ENCODE results near the gene DZIP1.
"Not testable (repeated sequence)": the region's sequence is repeated elsewhere in the genome, so short reads cannot be mapped to it uniquely, and the experiment has no call there.

Gene DZIP1

DNA sequence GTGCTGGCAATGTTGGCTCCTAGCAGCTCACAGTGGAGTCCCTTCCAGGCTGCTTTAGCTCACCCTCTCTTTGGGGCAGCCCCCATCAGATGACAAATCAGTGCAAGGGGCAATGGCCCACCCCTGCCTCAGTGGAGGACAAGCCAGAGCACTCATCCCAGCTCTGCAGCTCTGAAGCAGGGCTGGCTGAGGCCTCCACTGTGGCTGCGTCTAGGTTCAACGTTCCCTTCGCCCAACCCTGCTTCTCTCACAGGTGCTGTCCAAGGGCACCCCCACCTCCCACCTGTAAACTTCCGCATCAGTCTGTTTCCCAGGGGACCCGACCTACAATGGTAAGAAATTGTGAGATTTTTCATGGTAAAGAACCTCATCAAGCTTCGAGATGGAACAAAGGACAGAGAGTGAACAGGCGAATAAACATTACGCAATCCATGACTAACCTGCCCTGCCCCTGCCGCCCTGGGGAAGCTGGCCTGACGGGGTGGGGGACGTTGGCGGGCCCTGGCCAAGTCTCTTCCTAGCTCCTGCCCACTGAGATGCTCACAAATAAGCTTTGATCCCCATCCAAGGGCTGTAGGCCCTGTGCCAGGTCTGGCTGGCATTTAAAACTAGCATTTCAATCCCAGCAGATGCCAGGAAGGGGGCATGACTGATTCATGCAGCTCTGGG is 40.5 kb downstream of the DZIP1 start:
- no peak overlapping the region for H3K4me3 Mint-ChIP-seq

DNA sequence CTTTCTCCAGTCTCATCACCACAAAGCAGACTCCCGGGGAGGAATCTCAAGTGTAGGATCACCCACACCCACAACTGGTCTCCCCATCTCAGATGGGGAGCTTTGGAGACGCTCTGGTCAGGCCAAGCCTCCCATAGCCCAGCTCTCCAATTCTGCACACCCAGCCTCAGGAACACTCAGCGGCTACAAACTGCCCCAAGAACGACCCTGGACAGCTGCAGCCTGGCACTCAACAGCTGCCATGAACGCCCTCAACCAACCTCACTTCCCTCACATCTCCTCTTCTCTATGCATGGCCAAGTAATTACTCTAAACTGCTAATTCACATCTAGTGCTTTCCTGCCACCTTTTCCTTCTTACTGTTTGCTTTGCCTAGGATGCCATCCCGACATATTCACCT is 42.6 kb downstream of the DZIP1 start:
- DNase-seq (no peak), ATAC-seq (replicated peaks) (no peak)
- peaks cover 8 to 16% of the 10 kb centered on the region in 2 donors for H3K27me3 Mint-ChIP-seq
- H3K27ac Mint-ChIP-seq, result no peak overlapping the region
- H3K4me3 Mint-ChIP-seq, result no peak overlapping the region
- H3K9me3 Mint-ChIP-seq, result no peaks in the 10 kb centered on the region
- no peaks in the 10 kb centered on the region for H3K4me1 Mint-ChIP-seq
- H3K36me3 Mint-ChIP-seq, result no peaks in the 10 kb centered on the region

More for the DNA sequence above, 40.5 kb downstream of the DZIP1 start:
- Mint-ChIP-seq H3K4me1 (no peaks in the 10 kb centered on the region), H3K27ac (peak overlapping the region; percentile 67), H3K9me3 (no peaks in the 10 kb centered on the region), H3K27me3 (peaks cover 14 to 16% of the 10 kb centered on the region in 2 donors), H3K36me3 (no peaks in the 10 kb centered on the region)
- no peak for DNase-seq
- ATAC-seq (replicated peaks), result no peak

- no peaks in the 10 kb centered on the region for H3K36me3 Mint-ChIP-seq
- H3K9me3 Mint-ChIP-seq, result no peaks in the 10 kb centered on the region
- H3K4me1 Mint-ChIP-seq, result no peaks in the 10 kb centered on the region
- no peak overlapping the region for H3K4me3 Mint-ChIP-seq
- peaks cover 8 to 18% of the 10 kb centered on the region in 2 donors for H3K27me3 Mint-ChIP-seq
- ATAC-seq (replicated peaks) (no peak), DNase-seq (no peak)
- no peak overlapping the region for H3K27ac Mint-ChIP-seq
Observed at GRCh38 chr13:95601216-95601615, 43.3 kb downstream of the DZIP1 start.

GRCh38 chr13:95596701-95597100 is 47.8 kb downstream of the DZIP1 start:
- Mint-ChIP-seq H3K4me3 (no peak overlapping the region), H3K27me3 (peaks cover under 1 to 14% of the 10 kb centered on the region in 2 donors), H3K9me3 (no peaks in the 10 kb centered on the region), H3K27ac (no peak overlapping the region), H3K36me3 (no peaks in the 10 kb centered on the region), H3K4me1 (no peaks in the 10 kb centered on the region)
- DNase-seq, result no peak
- no peak for ATAC-seq (replicated peaks)

- H3K27me3 Mint-ChIP-seq, result peaks cover 6 to 20% of the 10 kb centered on the region in 2 donors
- no peaks in the 10 kb centered on the region for H3K9me3 Mint-ChIP-seq
- H3K4me1 Mint-ChIP-seq, result no peaks in the 10 kb centered on the region
- no peaks in the 10 kb centered on the region for H3K36me3 Mint-ChIP-seq
- H3K4me3 Mint-ChIP-seq, result no peak overlapping the region
- DNase-seq (no peak), ATAC-seq (replicated peaks) (no peak)
- H3K27ac Mint-ChIP-seq, result no peak overlapping the region
Observed at GRCh38 chr13:95593462-95593861, 51.0 kb downstream of the DZIP1 start.

- ATAC-seq (replicated peaks) (no peak), DNase-seq (no peak)
- H3K27ac Mint-ChIP-seq, result no peak overlapping the region
- peaks cover 13% of the 10 kb centered on the region in 2 donors for H3K27me3 Mint-ChIP-seq
- no peaks in the 10 kb centered on the region for H3K9me3 Mint-ChIP-seq
- H3K4me3 Mint-ChIP-seq, result no peak overlapping the region
- H3K36me3 Mint-ChIP-seq, result no peaks in the 10 kb centered on the region
- H3K4me1 Mint-ChIP-seq, result no peaks in the 10 kb centered on the region
Observed at GRCh38 chr13:95588721-95589120, 55.8 kb downstream of the DZIP1 start.

DNA sequence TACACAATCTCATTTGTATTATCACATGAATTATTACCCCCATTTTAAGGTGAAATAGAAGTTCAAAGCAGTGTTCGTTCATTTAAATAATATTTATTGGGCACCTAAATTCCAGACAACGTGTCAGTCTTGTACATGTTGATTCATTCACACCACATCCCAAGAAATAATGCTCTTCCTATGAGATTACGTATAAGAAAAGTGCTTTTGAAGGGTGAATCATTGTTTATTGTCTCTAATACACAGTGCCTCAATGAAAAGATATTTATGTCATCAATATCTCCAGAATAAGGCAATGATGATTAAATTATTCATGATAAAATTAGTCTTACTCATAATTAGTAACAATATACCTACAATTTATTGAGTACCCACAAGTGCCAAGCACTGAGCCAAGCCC is 56.4 kb downstream of the DZIP1 start:
- Mint-ChIP-seq H3K27ac (no peak overlapping the region), H3K4me3 (no peak overlapping the region), H3K36me3 (no peaks in the 10 kb centered on the region), H3K27me3 (peaks cover 13% of the 10 kb centered on the region in 2 donors), H3K9me3 (no peaks in the 10 kb centered on the region), H3K4me1 (no peaks in the 10 kb centered on the region)
- DNase-seq (no peak), ATAC-seq (replicated peaks) (no peak)

GRCh38 chr13:95585867-95586266 is 58.6 kb downstream of the DZIP1 start:
- no peaks in the 10 kb centered on the region for H3K9me3 Mint-ChIP-seq
- ATAC-seq (replicated peaks), result no peak
- no peaks in the 10 kb centered on the region for H3K4me1 Mint-ChIP-seq
- no peaks in the 10 kb centered on the region for H3K36me3 Mint-ChIP-seq
- H3K27ac Mint-ChIP-seq, result no peak overlapping the region
- no peak overlapping the region for H3K4me3 Mint-ChIP-seq
- H3K27me3 Mint-ChIP-seq, result peaks cover 11 to 13% of the 10 kb centered on the region in 2 donors
- DNase-seq, result no peak

GRCh38 chr13:95579303-95579702 is 65.2 kb downstream of the DZIP1 start:
- DNase-seq, result no peak
- Mint-ChIP-seq H3K4me1 (no peaks in the 10 kb centered on the region), H3K4me3 (no peak overlapping the region), H3K9me3 (no peaks in the 10 kb centered on the region), H3K36me3 (no peaks in the 10 kb centered on the region), H3K27ac (no peak overlapping the region), H3K27me3 (peaks cover 0 to 6% of the 10 kb centered on the region in 2 donors)
- ATAC-seq (replicated peaks), result peak in 1 of 2 donors; percentile 22

- Mint-ChIP-seq H3K36me3 (no peaks in the 10 kb centered on the region), H3K4me3 (no peak overlapping the region), H3K27ac (no peak overlapping the region), H3K9me3 (no peaks in the 10 kb centered on the region), H3K4me1 (no peaks in the 10 kb centered on the region), H3K27me3 (peaks cover 0 to 8% of the 10 kb centered on the region in 2 donors)
- ATAC-seq (replicated peaks) (no peak), DNase-seq (no peak)
Observed at GRCh38 chr13:95573221-95573620, 71.3 kb downstream of the DZIP1 start.

- DNase-seq (no peak), ATAC-seq (replicated peaks) (no peak)
- peaks cover 3 to 8% of the 10 kb centered on the region in 2 donors for H3K27me3 Mint-ChIP-seq
- no peaks in the 10 kb centered on the region for H3K36me3 Mint-ChIP-seq
- no peak overlapping the region for H3K27ac Mint-ChIP-seq
- H3K4me1 Mint-ChIP-seq, result no peaks in the 10 kb centered on the region
- peaks cover 0 to 2% of the 10 kb centered on the region in 2 donors for H3K9me3 Mint-ChIP-seq
- no peak overlapping the region for H3K4me3 Mint-ChIP-seq
Observed at GRCh38 chr13:95571941-95572340, 72.6 kb downstream of the DZIP1 start.

DNA sequence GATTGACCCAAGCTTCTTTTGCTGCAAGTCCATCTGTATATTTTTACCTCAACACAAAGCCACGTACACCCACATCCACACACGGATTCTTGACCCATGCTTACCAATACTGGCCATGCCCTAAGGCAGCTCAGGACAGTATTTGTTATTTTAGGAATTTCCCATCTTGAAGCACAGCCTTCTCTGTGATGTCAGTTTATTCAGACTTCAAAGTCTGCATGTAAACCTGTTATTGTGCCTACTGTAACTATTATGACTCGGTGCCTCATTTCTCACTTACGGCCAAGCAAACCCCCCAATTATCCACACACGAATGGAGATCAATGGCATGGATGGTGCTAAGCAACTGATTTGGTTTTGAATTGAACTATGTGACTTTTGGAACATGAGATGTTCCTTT is 74.5 kb downstream of the DZIP1 start:
- Mint-ChIP-seq H3K9me3 (peaks cover 0 to 6% of the 10 kb centered on the region in 2 donors), H3K4me3 (no peak overlapping the region), H3K27me3 (peaks cover 6 to 8% of the 10 kb centered on the region in 2 donors), H3K27ac (no peak overlapping the region), H3K36me3 (no peaks in the 10 kb centered on the region), H3K4me1 (no peaks in the 10 kb centered on the region)
- ATAC-seq (replicated peaks) (no peak), DNase-seq (no peak)

- H3K27ac Mint-ChIP-seq, result no peak overlapping the region
Observed at GRCh38 chr13:95568131-95568530, 76.4 kb downstream of the DZIP1 start.

DNA sequence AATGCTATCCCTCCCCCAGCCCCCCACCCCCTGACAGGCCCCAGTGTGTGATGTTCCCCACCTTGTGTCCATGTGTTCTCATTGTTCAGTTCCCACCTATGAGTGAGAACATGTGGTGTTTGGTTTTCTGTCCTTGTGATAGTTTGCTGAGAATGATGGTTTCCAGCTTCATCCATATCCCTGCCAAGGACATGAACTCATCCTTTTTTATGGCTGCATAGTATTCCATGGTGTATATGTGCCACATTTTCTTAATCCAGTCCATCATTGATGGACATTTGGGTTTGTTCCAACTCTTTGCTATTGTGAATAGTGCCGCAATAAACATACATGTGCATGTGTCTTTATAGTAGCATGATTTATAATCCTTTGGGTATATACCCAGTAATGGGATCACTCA is 78.7 kb downstream of the DZIP1 start:
- not testable (repeated sequence) for H3K36me3 Mint-ChIP-seq; H3K4me1 Mint-ChIP-seq; H3K9me3 Mint-ChIP-seq; H3K27ac Mint-ChIP-seq; ATAC-seq (replicated peaks); H3K4me3 Mint-ChIP-seq; H3K27me3 Mint-ChIP-seq; DNase-seq

More at GRCh38 chr13:95568131-95568530, 76.4 kb downstream of the DZIP1 start:
- no peak overlapping the region for H3K4me3 Mint-ChIP-seq
- DNase-seq (no peak), ATAC-seq (replicated peaks) (no peak)
- no peaks in the 10 kb centered on the region for H3K4me1 Mint-ChIP-seq
- H3K9me3 Mint-ChIP-seq, result peaks cover 0 to 6% of the 10 kb centered on the region in 2 donors
- H3K27me3 Mint-ChIP-seq, result peaks cover 6 to 8% of the 10 kb centered on the region in 2 donors
- H3K36me3 Mint-ChIP-seq, result no peaks in the 10 kb centered on the region

DNA sequence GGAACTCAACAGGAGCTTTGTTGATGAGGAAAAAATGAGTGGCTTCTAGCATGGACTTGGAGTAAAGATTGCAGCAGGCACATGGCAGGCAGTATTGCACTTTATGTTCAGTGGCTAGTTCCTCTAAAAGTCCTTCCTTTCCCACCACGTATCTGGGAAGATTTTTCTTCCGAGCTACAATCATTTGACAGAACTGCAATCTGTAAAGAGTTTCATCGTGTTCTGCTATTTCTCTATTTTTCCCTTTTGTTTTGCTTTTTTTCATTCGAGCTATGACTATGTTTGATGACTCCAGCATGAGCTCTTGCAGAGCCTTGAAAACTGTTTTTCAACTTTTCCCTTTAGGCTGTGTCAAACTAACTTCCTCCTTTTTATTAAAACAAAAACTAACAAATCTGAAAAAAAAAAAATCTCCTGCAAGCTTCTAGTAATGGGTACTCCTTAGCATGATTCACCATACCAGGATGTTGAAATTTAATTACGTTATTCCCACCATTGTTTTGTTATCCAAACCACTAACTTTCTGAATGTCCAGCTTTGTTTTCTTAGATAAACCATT is 79.7 kb downstream of the DZIP1 start:
- Mint-ChIP-seq H3K36me3 (no peaks in the 10 kb centered on the region), H3K4me3 (no peak overlapping the region), H3K9me3 (peaks cover 0 to 6% of the 10 kb centered on the region in 2 donors), H3K27me3 (peaks cover 5 to 6% of the 10 kb centered on the region in 2 donors), H3K4me1 (no peaks in the 10 kb centered on the region), H3K27ac (no peak overlapping the region)
- ATAC-seq (replicated peaks) (no peak), DNase-seq (no peak)
